ENCODE data around the gene UBE4A. TPM values are rescaled to one million over a fixed set of nuclear protein-coding genes. Genes with fewer than 3 reads are reported as not detected.

The UBE4A gene
- total and polyA plus RNA-seq, 2 experiments from 2014 or later, result 11.8 to 42.2 TPM

DNA sequence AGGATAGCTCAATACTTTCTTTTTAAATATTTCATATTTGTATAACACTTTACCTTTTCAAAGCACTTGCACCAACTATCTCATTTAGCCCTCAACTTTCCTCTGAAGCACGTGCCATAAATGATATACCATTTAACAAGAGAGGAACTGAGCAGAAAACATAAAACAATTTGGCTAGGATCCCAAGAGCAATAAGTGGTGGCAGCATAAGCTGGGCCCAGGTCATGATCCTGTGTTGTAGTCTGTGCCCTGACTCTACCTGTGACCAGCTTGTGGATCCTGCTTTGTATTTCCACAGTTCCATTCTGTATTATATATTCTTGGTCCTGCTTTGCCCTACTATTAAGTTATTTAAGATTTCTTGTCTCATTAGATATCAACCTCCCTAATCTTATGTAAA, 53.5 kb downstream of the UBE4A start:
- Mint-ChIP-seq H3K9me3 (no peaks in the 10 kb centered on the region), H3K36me3 (ENCODE audit: low read depth) (peaks cover 19% of the 10 kb centered on the region; the same call in 2 of the 3 replicates), H3K27ac (no peak overlapping the region), H3K27me3 (ENCODE audit: insufficient read depth, low read depth, poor library complexity) (peaks cover 2% of the 10 kb centered on the region), H3K4me3 (no peak overlapping the region), H3K4me1 (peaks cover 6% of the 10 kb centered on the region)
- H3K4me1 ChIP-seq (ENCODE audit: insufficient read depth), result peaks cover 12% of the 10 kb centered on the region
- 0 out of 2 replicates have a peak, but pooled peaks cover 6% of the 10 kb centered on the region for H3K79me2 ChIP-seq (replicated peaks; ENCODE audit: insufficient read depth)
- H3F3A ChIP-seq (replicated peaks; ENCODE audit: low read depth), result peaks cover 8% of the 10 kb centered on the region; the same call in 1 of the 2 replicates
- 0 out of 2 replicates have a peak, but pooled peaks cover 2% of the 10 kb centered on the region for H3K36me3 ChIP-seq (ENCODE audit: insufficient read depth)
- no peak overlapping the region for H3K4me3 ChIP-seq
- no peak for TF ChIP-seq STAT1 (IDR thresholded peaks at IDR 0.05; ENCODE audit: unreplicated experiment)
- no peak for TF ChIP-seq NANOG (IDR thresholded peaks at IDR 0.05; ENCODE audit: borderline replicate concordance)
- TF ChIP-seq, protein P1, sequence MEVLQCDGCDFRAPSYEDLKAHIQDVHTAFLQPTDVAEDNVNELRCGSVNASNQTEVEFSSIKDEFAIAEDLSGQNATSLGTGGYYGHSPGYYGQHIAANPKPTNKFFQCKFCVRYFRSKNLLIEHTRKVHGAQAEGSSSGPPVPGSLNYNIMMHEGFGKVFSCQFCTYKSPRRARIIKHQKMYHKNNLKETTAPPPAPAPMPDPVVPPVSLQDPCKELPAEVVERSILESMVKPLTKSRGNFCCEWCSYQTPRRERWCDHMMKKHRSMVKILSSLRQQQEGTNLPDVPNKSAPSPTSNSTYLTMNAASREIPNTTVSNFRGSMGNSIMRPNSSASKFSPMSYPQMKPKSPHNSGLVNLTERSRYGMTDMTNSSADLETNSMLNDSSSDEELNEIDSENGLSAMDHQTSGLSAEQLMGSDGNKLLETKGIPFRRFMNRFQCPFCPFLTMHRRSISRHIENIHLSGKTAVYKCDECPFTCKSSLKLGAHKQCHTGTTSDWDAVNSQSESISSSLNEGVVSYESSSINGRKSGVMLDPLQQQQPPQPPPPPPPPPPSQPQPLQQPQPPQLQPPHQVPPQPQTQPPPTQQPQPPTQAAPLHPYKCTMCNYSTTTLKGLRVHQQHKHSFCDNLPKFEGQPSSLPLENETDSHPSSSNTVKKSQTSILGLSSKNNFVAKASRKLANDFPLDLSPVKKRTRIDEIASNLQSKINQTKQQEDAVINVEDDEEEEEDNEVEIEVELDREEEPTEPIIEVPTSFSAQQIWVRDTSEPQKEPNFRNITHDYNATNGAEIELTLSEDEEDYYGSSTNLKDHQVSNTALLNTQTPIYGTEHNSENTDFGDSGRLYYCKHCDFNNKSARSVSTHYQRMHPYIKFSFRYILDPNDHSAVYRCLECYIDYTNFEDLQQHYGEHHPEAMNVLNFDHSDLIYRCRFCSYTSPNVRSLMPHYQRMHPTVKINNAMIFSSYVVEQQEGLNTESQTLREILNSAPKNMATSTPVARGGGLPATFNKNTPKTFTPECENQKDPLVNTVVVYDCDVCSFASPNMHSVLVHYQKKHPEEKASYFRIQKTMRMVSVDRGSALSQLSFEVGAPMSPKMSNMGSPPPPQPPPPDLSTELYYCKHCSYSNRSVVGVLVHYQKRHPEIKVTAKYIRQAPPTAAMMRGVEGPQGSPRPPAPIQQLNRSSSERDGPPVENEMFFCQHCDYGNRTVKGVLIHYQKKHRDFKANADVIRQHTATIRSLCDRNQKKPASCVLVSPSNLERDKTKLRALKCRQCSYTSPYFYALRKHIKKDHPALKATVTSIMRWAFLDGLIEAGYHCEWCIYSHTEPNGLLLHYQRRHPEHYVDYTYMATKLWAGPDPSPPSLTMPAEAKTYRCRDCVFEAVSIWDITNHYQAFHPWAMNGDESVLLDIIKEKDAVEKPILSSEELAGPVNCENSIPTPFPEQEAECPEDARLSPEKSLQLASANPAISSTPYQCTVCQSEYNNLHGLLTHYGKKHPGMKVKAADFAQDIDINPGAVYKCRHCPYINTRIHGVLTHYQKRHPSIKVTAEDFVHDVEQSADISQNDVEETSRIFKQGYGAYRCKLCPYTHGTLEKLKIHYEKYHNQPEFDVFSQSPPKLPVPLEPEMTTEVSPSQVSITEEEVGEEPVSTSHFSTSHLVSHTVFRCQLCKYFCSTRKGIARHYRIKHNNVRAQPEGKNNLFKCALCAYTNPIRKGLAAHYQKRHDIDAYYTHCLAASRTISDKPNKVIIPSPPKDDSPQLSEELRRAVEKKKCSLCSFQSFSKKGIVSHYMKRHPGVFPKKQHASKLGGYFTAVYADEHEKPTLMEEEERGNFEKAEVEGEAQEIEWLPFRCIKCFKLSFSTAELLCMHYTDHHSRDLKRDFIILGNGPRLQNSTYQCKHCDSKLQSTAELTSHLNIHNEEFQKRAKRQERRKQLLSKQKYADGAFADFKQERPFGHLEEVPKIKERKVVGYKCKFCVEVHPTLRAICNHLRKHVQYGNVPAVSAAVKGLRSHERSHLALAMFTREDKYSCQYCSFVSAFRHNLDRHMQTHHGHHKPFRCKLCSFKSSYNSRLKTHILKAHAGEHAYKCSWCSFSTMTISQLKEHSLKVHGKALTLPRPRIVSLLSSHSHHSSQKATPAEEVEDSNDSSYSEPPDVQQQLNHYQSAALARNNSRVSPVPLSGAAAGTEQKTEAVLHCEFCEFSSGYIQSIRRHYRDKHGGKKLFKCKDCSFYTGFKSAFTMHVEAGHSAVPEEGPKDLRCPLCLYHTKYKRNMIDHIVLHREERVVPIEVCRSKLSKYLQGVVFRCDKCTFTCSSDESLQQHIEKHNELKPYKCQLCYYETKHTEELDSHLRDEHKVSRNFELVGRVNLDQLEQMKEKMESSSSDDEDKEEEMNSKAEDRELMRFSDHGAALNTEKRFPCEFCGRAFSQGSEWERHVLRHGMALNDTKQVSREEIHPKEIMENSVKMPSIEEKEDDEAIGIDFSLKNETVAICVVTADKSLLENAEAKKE (CRISPR knock-in tag; IDR thresholded peaks at IDR 0.05), result no peak
- TF ChIP-seq JUNB (IDR thresholded peaks at IDR 0.05; ENCODE audit: unreplicated experiment), result no peak
- TF ChIP-seq POLR2AphosphoS5 (IDR thresholded peaks at IDR 0.05; ENCODE audit: low read depth), result no peak
- TF ChIP-seq CREB1 (CRISPR knock-in tag; IDR thresholded peaks at IDR 0.05; ENCODE audit: low read depth), result no peak
- TF ChIP-seq ZNF114 (CRISPR knock-in tag; IDR thresholded peaks at IDR 0.05), result no peak
- DNase-seq (ENCODE audit: low spot score) (no peak), ATAC-seq (no peak)
- H4K20me1 ChIP-seq (replicated peaks; ENCODE audit: insufficient read depth), result peaks cover 7% of the 10 kb centered on the region
- no peaks in the 10 kb centered on the region for H3K9me2 ChIP-seq (ENCODE audit: insufficient read depth)
- H3K4me2 ChIP-seq, result no peak overlapping the region
- H3K27me3 ChIP-seq (ENCODE audit: insufficient read depth), result no peaks in the 10 kb centered on the region
- H2AFZ ChIP-seq, result no peak overlapping the region
- no peak overlapping the region for H3K27ac ChIP-seq (ENCODE audit: low read depth)
